HEK293 (cell line): Measurements from ENCODE around the gene TULP1.

Experiments used
- EGR2 ChIP-seq: fragments of 450-650 bp; formaldehyde crosslinking; IDR thresholded peaks from 2 replicates; pipeline ENCODE4 v1.5.1; 2016; ENCODE audit warnings: low read depth, missing biosample characterization, missing genetic modification characterization
- GLIS2 ChIP-seq: fragments of 450-650 bp; formaldehyde crosslinking; IDR thresholded peaks from 2 replicates; pipeline ENCODE4 v1.5.1; 2016; ENCODE audit warnings: missing biosample characterization, missing genetic modification characterization
- INSM2 ChIP-seq: fragments of 450-650 bp; formaldehyde crosslinking; IDR thresholded peaks from 2 replicates; pipeline ENCODE4 v1.5.1; 2016; ENCODE audit warnings: missing biosample characterization, missing genetic modification characterization
- PATZ1 ChIP-seq: fragments of 450-650 bp; formaldehyde crosslinking; IDR thresholded peaks from 2 replicates; pipeline ENCODE4 v1.5.1; 2016; ENCODE audit warnings: missing biosample characterization, missing genetic modification characterization
- PRDM10 ChIP-seq: fragments of 450-650 bp; formaldehyde crosslinking; IDR thresholded peaks from 2 replicates; pipeline ENCODE4 v1.5.1; 2016; ENCODE audit warnings: missing biosample characterization, missing genetic modification characterization
- PRDM4 ChIP-seq: fragments of 450-650 bp; formaldehyde crosslinking; IDR thresholded peaks from 2 replicates; pipeline ENCODE4 v1.5.1; 2017; ENCODE audit warnings: missing biosample characterization, missing genetic modification characterization
- TCF7L2 ChIP-seq: IDR thresholded peaks from 2 replicates; pipeline ENCODE4 v1.6.1; 2011; ENCODE audit warnings: low read depth, mild to moderate bottlenecking, inconsistent platforms, low read length, moderate library complexity, borderline replicate concordance
- ZBTB21 ChIP-seq: fragments of 450-650 bp; formaldehyde crosslinking; IDR thresholded peaks from 2 replicates; pipeline ENCODE4 v1.5.1; 2017; ENCODE audit warnings: missing biosample characterization, missing genetic modification characterization
- ZBTB26 ChIP-seq: fragments of 450-650 bp; formaldehyde crosslinking; optimal IDR thresholded peaks from 2 replicates; pipeline ENCODE3; 2016; ENCODE audit warnings: missing biosample characterization, mild to moderate bottlenecking, missing genetic modification characterization
- ZBTB8A ChIP-seq: fragments of 450-650 bp; formaldehyde crosslinking; IDR thresholded peaks from 2 replicates; pipeline ENCODE4 v1.5.1; 2016; ENCODE audit warnings: missing biosample characterization, missing genetic modification characterization
- ZFP69B ChIP-seq: fragments of 450-650 bp; formaldehyde crosslinking; IDR thresholded peaks from 2 replicates; pipeline ENCODE4 v1.5.1; 2016; ENCODE audit warnings: missing biosample characterization, missing genetic modification characterization
- ZIC2 ChIP-seq: fragments of 450-650 bp; formaldehyde crosslinking; IDR thresholded peaks from 2 replicates; pipeline ENCODE4 v1.5.1; 2016; ENCODE audit warnings: missing biosample characterization, missing genetic modification characterization
- ZNF132 ChIP-seq: fragments of 450-650 bp; formaldehyde crosslinking; IDR thresholded peaks from 2 replicates; pipeline ENCODE4 v1.5.1; 2017; ENCODE audit warnings: missing biosample characterization, missing genetic modification characterization, borderline replicate concordance
- ZNF169 ChIP-seq: fragments of 450-650 bp; formaldehyde crosslinking; IDR thresholded peaks from 2 replicates; pipeline ENCODE4 v1.5.1; 2016; ENCODE audit warnings: missing biosample characterization, missing genetic modification characterization
- ZNF175 ChIP-seq: fragments of 450-650 bp; formaldehyde crosslinking; IDR thresholded peaks from 2 replicates; pipeline ENCODE4 v1.5.1; 2016; ENCODE audit warnings: missing biosample characterization, missing genetic modification characterization
- ZNF184 ChIP-seq: fragments of 450-650 bp; IDR thresholded peaks from 2 replicates; pipeline ENCODE4 v1.5.1; 2018; ENCODE audit warnings: missing biosample characterization, mild to moderate bottlenecking, missing genetic modification characterization
- ZNF274 ChIP-seq, 2 experiments: fragments of 200-500 bp in 1 of 2; fragments of 450-650 bp in 1 of 2; sonication (Bioruptor generic) in 1 of 2; formaldehyde crosslinking in 1 of 2; IDR thresholded peaks; 2 replicates each; pipeline versions ENCODE4 v1.5.1 to v1.6.1; 2014 to 2016; ENCODE audit warnings: borderline replicate concordance in 1 of 2, inconsistent platforms in 1 of 2, low read length in 1 of 2, missing biosample characterization in 1 of 2, missing genetic modification characterization in 1 of 2
- ZNF280D ChIP-seq: fragments of 450-650 bp; formaldehyde crosslinking; IDR thresholded peaks from 2 replicates; pipeline ENCODE4 v1.5.1; 2016; ENCODE audit warnings: missing biosample characterization, missing genetic modification characterization
- ZNF366 ChIP-seq: fragments of 450-650 bp; formaldehyde crosslinking; conservative IDR thresholded peaks from 2 replicates; pipeline ENCODE4 v1.5.1; 2016; ENCODE audit warnings: missing biosample characterization, missing genetic modification characterization
- ZNF37A ChIP-seq: fragments of 450-650 bp; IDR thresholded peaks from 2 replicates; pipeline ENCODE4 v1.5.1; 2018; ENCODE audit warnings: missing biosample characterization, missing genetic modification characterization
- ZNF558 ChIP-seq: fragments of 450-650 bp; formaldehyde crosslinking; IDR thresholded peaks from 2 replicates; pipeline ENCODE4 v1.5.1; 2016; ENCODE audit warnings: missing biosample characterization, missing genetic modification characterization
- ZNF623 ChIP-seq: fragments of 450-650 bp; formaldehyde crosslinking; IDR thresholded peaks from 2 replicates; pipeline ENCODE4 v1.5.1; 2016; ENCODE audit warnings: missing biosample characterization, missing genetic modification characterization

TULP1 gene

GRCh38 chr6:35474131-35474941 lies 38.4 kb downstream of the TULP1 start (continued):
- TF ChIP-seq PRDM4 (tag by site-specific recombination) = no peak
- no peak for TF ChIP-seq ZBTB26 (tag by site-specific recombination)
- no peak for TF ChIP-seq ZNF280D
- no peak for TF ChIP-seq ZBTB21
- peak; percentile 88 for TF ChIP-seq ZFP69B (tag by site-specific recombination)
- no peak for TF ChIP-seq ZNF623 (tag by site-specific recombination)
- TF ChIP-seq TCF7L2 = no peak
- no peak for TF ChIP-seq ZNF274 (IDR thresholded peaks at IDR 0.05; ENCODE audit: low read length)
- TF ChIP-seq ZNF274 (tag by site-specific recombination; IDR thresholded peaks at IDR 0.05; ENCODE audit: borderline replicate concordance) = no peak
- TF ChIP-seq ZNF132 = no peak
- TF ChIP-seq ZNF366 = no peak
- peak; percentile 84 for TF ChIP-seq PATZ1 (tag by site-specific recombination)
- TF ChIP-seq PRDM10 (tag by site-specific recombination) = peak; percentile 82; the same call in 1 of the 2 replicates
- TF ChIP-seq INSM2 (tag by site-specific recombination) = no peak
- TF ChIP-seq GLIS2 (tag by site-specific recombination) = peak; percentile 48; the same call in 1 of the 2 replicates
- 0 out of 2 replicates have a peak, but pooled peaks have one; percentile 34 for TF ChIP-seq ZBTB8A (tag by site-specific recombination)
- no peak for TF ChIP-seq EGR2 (tag by site-specific recombination)
- no peak for TF ChIP-seq ZNF169 (tag by site-specific recombination)
- no peak for TF ChIP-seq ZNF175 (tag by site-specific recombination)
- TF ChIP-seq ZNF37A (tag by site-specific recombination) = no peak
- no peak for TF ChIP-seq ZIC2
- no peak for TF ChIP-seq ZNF184 (tag by site-specific recombination)
- no peak for TF ChIP-seq ZNF558 (tag by site-specific recombination)
